WTC11 (cell line): ENCODE results near the gene TRABD2A.

ENCODE experiments used
- TF ChIP-seq, protein P1 (sequence below): fragments of 200-600 bp; IDR thresholded peaks from 2 replicates; pipeline ENCODE4 v1.8.0; 2022; ENCODE audit warnings: antibody characterized with exemption
- TF ChIP-seq, protein P2 (sequence below): sonication (generic); formaldehyde crosslinking; conservative IDR thresholded peaks from 2 replicates; pipeline ENCODE4 v1.8.1; 2022; ENCODE audit warnings: mild to moderate bottlenecking, missing genetic modification reagents
- TF ChIP-seq, protein P3 (sequence below): sonication (generic); formaldehyde crosslinking; IDR thresholded peaks from 2 replicates; pipeline ENCODE4 v1.8.1; 2023; ENCODE audit warnings: mild to moderate bottlenecking, missing genetic modification reagents, moderate library complexity

DNA sequence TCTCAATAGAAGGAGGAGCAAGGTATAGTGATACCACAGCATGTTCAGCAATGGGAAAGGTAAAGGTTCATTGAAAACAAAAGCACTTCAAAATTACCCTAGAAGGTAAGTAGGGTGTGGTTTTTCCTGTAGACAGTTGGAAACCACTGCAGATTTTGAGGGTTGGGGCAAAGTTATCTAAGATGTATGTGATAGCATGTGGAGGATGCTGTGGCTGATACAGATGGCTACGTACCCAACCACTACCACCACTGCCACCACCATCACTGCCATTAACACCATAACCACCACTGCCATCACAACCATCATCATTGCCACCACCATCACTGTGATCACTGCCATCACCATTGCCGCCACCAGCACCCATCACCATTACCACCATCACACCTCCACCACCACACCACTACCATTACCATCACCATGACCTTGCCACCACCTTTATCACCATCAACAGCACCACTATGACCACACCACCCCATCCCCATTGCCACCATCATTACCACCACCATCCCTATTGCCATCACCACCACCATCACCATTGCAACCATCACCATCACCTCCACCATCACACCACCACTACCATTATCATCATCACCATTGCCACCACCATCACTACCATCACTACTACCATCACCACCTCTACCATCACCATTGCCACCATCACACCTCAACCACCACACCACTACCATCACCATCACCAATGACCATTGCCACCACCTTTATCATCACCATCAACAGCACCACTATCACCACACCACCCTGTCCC, 28.2 kb upstream of the TRABD2A start:
- TF ChIP-seq, protein P1, sequence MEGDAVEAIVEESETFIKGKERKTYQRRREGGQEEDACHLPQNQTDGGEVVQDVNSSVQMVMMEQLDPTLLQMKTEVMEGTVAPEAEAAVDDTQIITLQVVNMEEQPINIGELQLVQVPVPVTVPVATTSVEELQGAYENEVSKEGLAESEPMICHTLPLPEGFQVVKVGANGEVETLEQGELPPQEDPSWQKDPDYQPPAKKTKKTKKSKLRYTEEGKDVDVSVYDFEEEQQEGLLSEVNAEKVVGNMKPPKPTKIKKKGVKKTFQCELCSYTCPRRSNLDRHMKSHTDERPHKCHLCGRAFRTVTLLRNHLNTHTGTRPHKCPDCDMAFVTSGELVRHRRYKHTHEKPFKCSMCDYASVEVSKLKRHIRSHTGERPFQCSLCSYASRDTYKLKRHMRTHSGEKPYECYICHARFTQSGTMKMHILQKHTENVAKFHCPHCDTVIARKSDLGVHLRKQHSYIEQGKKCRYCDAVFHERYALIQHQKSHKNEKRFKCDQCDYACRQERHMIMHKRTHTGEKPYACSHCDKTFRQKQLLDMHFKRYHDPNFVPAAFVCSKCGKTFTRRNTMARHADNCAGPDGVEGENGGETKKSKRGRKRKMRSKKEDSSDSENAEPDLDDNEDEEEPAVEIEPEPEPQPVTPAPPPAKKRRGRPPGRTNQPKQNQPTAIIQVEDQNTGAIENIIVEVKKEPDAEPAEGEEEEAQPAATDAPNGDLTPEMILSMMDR: no peak
- TF ChIP-seq, protein P2, sequence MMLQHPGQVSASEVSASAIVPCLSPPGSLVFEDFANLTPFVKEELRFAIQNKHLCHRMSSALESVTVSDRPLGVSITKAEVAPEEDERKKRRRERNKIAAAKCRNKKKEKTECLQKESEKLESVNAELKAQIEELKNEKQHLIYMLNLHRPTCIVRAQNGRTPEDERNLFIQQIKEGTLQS (CRISPR knock-in tag): no peak
- TF ChIP-seq, protein P3, sequence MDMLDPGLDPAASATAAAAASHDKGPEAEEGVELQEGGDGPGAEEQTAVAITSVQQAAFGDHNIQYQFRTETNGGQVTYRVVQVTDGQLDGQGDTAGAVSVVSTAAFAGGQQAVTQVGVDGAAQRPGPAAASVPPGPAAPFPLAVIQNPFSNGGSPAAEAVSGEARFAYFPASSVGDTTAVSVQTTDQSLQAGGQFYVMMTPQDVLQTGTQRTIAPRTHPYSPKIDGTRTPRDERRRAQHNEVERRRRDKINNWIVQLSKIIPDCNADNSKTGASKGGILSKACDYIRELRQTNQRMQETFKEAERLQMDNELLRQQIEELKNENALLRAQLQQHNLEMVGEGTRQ: no peak
